GM19043 (cell line): ENCODE data around the gene NHLRC3.
"Not testable (repeated sequence)": the region's sequence is repeated elsewhere in the genome, so short reads cannot be mapped to it uniquely, and the experiment has no call there.

Experiments used
- ATAC-seq: cut with Tn5 transposase; IDR thresholded peaks from one replicate; pipeline ENCODE4 v1.9.1; 2021; ENCODE audit warnings: low read depth; ENCODE audit not compliant: unreplicated experiment

Gene NHLRC3

GRCh38 chr13:39037880-39038568 is at the start of gene NHLRC3, which contains the start of gene PROSER1:
TSS of gene NHLRC3 (plus strand) at chr13:39038456. CDS start at chr13:39038640, 184 bp downstream.
TSS of gene PROSER1 (minus strand) at chr13:39038089. CDS start at chr13:39037242, 847 bp downstream.
- ATAC-seq = peak; percentile 65

- no peak for ATAC-seq
Measured at GRCh38 chr13:38990693-38991092, 47.6 kb upstream of the NHLRC3 start, which contains the start of gene STOML3. TSS of gene STOML3 (minus strand) at chr13:38990831. CDS start at chr13:38990721, 110 bp downstream.

- ATAC-seq = no peak
Measured at GRCh38 chr13:38993381-38993780, 44.9 kb upstream of the NHLRC3 start.

- no peak for ATAC-seq
Measured at GRCh38 chr13:38998739-38999138, 39.5 kb upstream of the NHLRC3 start.

- not testable (repeated sequence) for ATAC-seq
Measured at GRCh38 chr13:39006371-39007111, 31.7 kb upstream of the NHLRC3 start.

GRCh38 chr13:39012608-39013007 is 25.6 kb upstream of the NHLRC3 start:
- no peak for ATAC-seq

- no peak for ATAC-seq
Measured at GRCh38 chr13:39013462-39013861, 24.8 kb upstream of the NHLRC3 start.

- ATAC-seq = peak; percentile 75
Measured at GRCh38 chr13:39016087-39016486, 22.2 kb upstream of the NHLRC3 start.

- peak; percentile 72 for ATAC-seq
Measured at GRCh38 chr13:39016787-39017186, 21.5 kb upstream of the NHLRC3 start.

- no peak for ATAC-seq
Measured at GRCh38 chr13:39020853-39021462, 17.3 kb upstream of the NHLRC3 start.

- ATAC-seq = no peak
Measured at GRCh38 chr13:39023316-39023715, 14.9 kb upstream of the NHLRC3 start.

GRCh38 chr13:39023761-39024160 is 14.5 kb upstream of the NHLRC3 start:
- ATAC-seq = no peak

GRCh38 chr13:39025433-39025839 is 12.8 kb upstream of the NHLRC3 start:
- ATAC-seq = no peak

GRCh38 chr13:39032150-39032549 is 6.1 kb upstream of the NHLRC3 start:
- no peak for ATAC-seq

GRCh38 chr13:39034085-39034484 is 4.2 kb upstream of the NHLRC3 start:
- ATAC-seq = no peak

GRCh38 chr13:39035204-39035603 is 3.1 kb upstream of the NHLRC3 start:
- ATAC-seq = no peak

- no peak for ATAC-seq
Measured at GRCh38 chr13:39035799-39036198, 2.5 kb upstream of the NHLRC3 start.

GRCh38 chr13:39036212-39036611 is 2.0 kb upstream of the NHLRC3 start:
- no peak for ATAC-seq

GRCh38 chr13:39037410-39037879 is 811 bp upstream of the NHLRC3 start:
- ATAC-seq = peak; percentile 19

- ATAC-seq = peak; percentile 23
Measured at GRCh38 chr13:39038569-39039030, 344 bp downstream of the NHLRC3 start.

GRCh38 chr13:39039041-39039440 is 785 bp downstream of the NHLRC3 start:
- ATAC-seq = no peak
